Measurements from ENCODE around the gene UBR4.
A peak's percentile ranks its signal among the peaks of the same experiment; 100 is the strongest.

UBR4 gene

DNA sequence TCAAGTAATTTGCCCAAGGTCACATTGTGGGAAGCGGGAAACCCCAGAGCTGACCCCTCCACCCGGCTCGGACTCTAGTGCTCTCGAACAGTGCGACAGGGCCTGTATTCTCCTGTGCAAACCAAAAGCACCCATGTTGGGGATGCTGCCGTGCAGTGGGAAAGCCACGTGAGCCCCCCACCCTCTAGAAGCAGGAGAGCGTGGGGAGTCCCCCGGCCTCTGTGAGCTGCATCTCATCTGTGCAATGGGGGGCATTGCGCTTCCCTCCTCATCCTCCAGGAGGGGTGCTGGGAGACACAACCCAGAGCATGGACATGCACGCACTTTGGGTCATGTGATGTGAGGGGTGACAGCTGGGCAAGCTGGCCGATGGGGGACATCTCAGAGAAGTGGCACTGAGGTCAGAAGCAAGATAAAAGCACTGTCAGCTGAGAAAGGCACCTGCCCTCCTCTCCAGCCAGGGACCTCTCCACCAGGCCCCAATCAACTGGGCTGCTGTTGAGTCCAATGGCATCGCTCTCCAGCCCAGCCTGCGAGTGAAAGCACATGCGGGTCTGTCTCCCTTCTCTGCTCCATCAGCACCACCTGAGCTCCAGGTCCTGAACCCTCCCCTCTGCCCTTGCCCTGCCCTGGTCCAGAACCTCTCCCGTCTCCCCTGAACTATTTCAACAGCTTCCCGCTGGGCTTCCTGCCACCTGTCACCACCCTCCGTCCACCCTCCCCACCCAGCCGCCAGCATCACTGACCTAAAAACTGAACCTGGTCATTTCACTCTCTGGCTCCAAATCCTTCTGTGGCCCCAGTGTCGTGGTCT, 177.2 kb downstream of the UBR4 start:
- Histone ChIP-seq H3K4me3 (no peak overlapping the region), H3K27ac (peak overlapping the region in 10 of 21 experiments; percentile 9 to 82 (median 66))

- no peak overlapping the region for H3K4me3 ChIP-seq
- H3K27ac ChIP-seq: no peak overlapping the region
Observed at GRCh38 chr1:19032413-19032695, 177.7 kb downstream of the UBR4 start.

GRCh38 chr1:19029191-19030085, 180.6 kb downstream of the UBR4 start:
- peak overlapping the region in 14 of 21 experiments; percentile 3 to 78 (median 51) for H3K27ac ChIP-seq

DNA sequence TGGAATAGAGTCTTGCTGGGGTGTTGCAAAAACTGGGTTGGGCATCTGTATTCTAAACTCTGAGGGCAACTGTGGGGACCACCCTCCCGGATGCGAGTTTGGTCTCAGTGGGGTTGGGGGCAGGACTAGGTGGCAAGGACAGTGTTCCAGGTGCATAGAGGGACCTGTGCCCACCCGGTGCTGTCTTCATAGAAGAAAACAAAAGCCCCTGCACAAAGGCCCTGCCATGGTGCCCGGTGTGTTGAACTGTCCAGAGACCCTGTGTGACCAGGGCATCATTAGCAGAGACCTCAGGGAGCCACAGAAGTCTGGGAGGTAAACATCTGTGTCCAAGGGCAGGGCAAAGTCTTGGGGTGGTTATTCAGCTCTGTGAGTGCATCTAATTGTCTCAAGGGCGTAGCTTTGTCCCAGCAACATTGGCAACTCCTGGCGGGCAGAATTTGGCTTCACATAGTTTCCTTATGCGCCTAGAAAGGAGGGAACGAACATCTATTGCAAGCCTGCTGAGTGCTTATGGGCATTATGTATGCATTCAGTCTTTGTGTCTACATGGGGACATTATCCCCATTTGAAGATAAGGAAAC, 181.4 kb downstream of the UBR4 start:
- Histone ChIP-seq H3K4me3 (no peak overlapping the region), H3K27ac (peak overlapping the region in 14 of 21 experiments; percentile 25 to 78 (median 60))

More at GRCh38 chr1:19029191-19030085, 180.6 kb downstream of the UBR4 start:
- H3K4me3 ChIP-seq: no peak overlapping the region

DNA sequence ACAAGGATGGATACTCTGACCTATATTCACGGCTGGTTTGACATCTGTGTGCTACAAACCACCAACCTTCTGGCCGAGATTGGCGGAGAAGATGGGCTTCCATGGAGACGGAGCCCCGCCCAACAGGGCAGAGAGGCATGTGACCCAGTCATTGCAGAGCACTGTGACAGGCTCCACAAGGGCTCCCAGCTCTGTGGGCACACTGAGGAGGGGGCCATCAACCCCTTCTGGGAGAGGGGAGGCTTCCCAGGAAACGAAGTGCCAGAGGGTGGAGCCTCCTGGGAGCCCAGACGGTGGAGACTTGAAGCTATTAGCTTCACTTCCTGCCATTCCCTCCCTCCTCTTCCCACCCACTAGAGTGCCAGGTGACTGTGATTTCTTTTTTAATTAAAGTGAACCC, 182.0 kb downstream of the UBR4 start:
- Histone ChIP-seq H3K4me3 (no peak overlapping the region), H3K27ac (peak overlapping the region in 12 of 21 experiments; percentile 25 to 78 (median 60))

Data from skin epidermis (tissue), 12 donors.